Lung (tissue), 12 donors: ENCODE data around the gene ATP1B1. TPM values are rescaled to one million over a fixed set of nuclear protein-coding genes. Genes with fewer than 3 reads are reported as not detected.
"Not testable (repeated sequence)": the region's sequence is repeated elsewhere in the genome, so short reads cannot be mapped to it uniquely, and the experiment has no call there.

Source experiments
- ATAC-seq: fragments of 200-7000 bp; cut with Tn5 transposase; one replicate; pipeline ENCODE4 v1.9.1; 2020; ENCODE audit warnings: moderate number of reproducible peaks; ENCODE audit not compliant: insufficient read depth, low FRiP score
- DNase-seq, 3 donors: peaks; one replicate each; pipeline ENCODE4 v3.0.0-alpha.2; 2013 to 2017
- H3K27ac ChIP-seq, 2 donors: one replicate each; pipeline ENCODE4 v1.5.1; 2013; ENCODE audit warnings: mild to moderate bottlenecking in 2 of 2, moderate library complexity in 2 of 2, control low read depth in 1 of 2, inconsistent platforms in 1 of 2, low read depth in 1 of 2, low read length in 1 of 2
- H3K27me3 ChIP-seq, 3 donors: one replicate each; pipeline ENCODE4 v1.5.1; 2013; ENCODE audit warnings: low read length in 2 of 3; ENCODE audit not compliant: control insufficient read depth in 3 of 3, insufficient read depth in 3 of 3
- H3K36me3 ChIP-seq, 4 donors: one replicate each; pipeline ENCODE4 v1.5.1; 2013; ENCODE audit warnings: low read length in 4 of 4, mild to moderate bottlenecking in 1 of 4, moderate library complexity in 1 of 4; ENCODE audit not compliant: control insufficient read depth in 4 of 4, insufficient read depth in 4 of 4
- H3K4me1 ChIP-seq, 5 donors: one replicate each; pipeline ENCODE4 v1.5.1; 2013; ENCODE audit warnings: low read length in 5 of 5, mild to moderate bottlenecking in 2 of 5, moderate library complexity in 1 of 5; ENCODE audit not compliant: control insufficient read depth in 5 of 5, insufficient read depth in 5 of 5
- H3K4me3 ChIP-seq: one replicate; pipeline ENCODE4 v1.5.1; 2013; ENCODE audit warnings: mild to moderate bottlenecking, control low read depth, moderate library complexity
- H3K9ac ChIP-seq, 2 donors: one replicate each; pipeline ENCODE4 v1.5.1; 2013; ENCODE audit warnings: low read length in 2 of 2, control low read depth in 1 of 2; ENCODE audit not compliant: insufficient read depth in 1 of 2
- H3K9me3 ChIP-seq, 4 donors: one replicate each; pipeline ENCODE4 v1.5.1; 2013; ENCODE audit warnings: low read length in 3 of 4, mild to moderate bottlenecking in 1 of 4, moderate library complexity in 1 of 4; ENCODE audit not compliant: control insufficient read depth in 4 of 4, insufficient read depth in 3 of 4
- CTCF ChIP-seq: IDR thresholded peaks from 2 replicates; pipeline ENCODE4 v1.5.1; 2012; ENCODE audit warnings: mild to moderate bottlenecking; ENCODE audit errors: control extremely low read depth, extremely low read depth
- WGBS, 2 donors: extraction: QIAGEN DNeasy Blood & Tissue Kit; methylation state at CpG; one replicate each; pipeline ENCODE4 v1.1.7; 2013; 5-methylcytosine and 5-hydroxymethylcytosine counted together
- polyA plus RNA-seq, 2 donors: library from polyadenylated mRNA; stranded (reverse); fragments of 200-250 nt; gene quantifications; one replicate each; pipeline ENCODE4 v1.2.1, GENCODE V29; 2013
- total RNA-seq, 2 donors: library from RNA; depleted of rRNA in 1 of 2; stranded (reverse); fragments of >200 nt in 1 of 2; gene quantifications; one replicate each; pipeline ENCODE4 v1.2.1, GENCODE V29; 2014 to 2021
- donor health status: control.
- donor health status: control.
- donor health status: Bipolar disorder and iron deficiency.
- donor health status: healthy.
- donor health status: DM: yes; HTN: yes; CAD: no.

The ATP1B1 gene
- total and polyA plus RNA-seq, 4 donors: 105 to 226 (median 167) TPM

DNA sequence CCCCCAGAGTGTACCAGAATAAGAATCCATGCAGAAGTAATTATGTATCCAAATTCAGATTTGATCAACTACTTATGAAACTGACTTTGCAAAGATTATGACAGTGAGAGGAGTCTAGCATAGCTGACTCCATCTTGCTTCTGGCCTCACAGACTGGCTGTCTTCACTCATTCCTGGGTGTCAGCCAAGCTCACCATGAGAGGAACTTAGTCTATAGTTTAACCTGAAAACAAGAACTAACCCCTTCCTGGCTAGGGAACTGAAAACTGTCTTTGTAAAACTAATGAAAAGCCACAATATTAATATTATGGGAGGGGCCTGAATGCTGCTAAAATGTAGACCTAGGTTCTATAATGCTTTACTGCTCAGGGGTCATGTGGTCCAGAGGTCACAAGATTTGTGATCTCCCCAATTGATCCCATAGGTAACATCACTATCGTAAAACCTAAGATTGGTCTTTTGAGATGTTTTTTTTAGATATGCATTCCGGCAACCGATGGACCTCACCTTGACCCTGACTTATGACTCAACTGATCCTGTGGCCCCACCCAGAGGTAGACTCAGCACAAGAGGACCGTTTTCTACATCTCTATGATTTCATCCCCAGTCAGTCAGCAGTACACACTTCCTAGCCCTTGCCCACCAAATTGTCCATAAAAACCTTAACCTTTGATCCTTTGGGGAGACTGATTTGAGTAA lies 55.2 kb downstream of the ATP1B1 start:
- Histone ChIP-seq H3K9me3 (no peaks in the 10 kb centered on the region), H3K9ac (no peak overlapping the region), H3K4me1 (peaks cover 0 to 4% (median 0%) of the 10 kb centered on the region in 5 donors), H3K36me3 (peaks cover 0 to 3% (median 0%) of the 10 kb centered on the region in 4 donors), H3K27me3 (no peaks in the 10 kb centered on the region), H3K4me3 (no peak overlapping the region), H3K27ac (peak overlapping the region in 1 of 2 donors; percentile 26)
- no peak for ATAC-seq
- WGBS, 2 donors: 88 to 92% methylated on average over 4 of the region's 4 CpGs
- peak in 1 of 3 donors; percentile 6 for DNase-seq
- no peak for TF ChIP-seq CTCF

DNA sequence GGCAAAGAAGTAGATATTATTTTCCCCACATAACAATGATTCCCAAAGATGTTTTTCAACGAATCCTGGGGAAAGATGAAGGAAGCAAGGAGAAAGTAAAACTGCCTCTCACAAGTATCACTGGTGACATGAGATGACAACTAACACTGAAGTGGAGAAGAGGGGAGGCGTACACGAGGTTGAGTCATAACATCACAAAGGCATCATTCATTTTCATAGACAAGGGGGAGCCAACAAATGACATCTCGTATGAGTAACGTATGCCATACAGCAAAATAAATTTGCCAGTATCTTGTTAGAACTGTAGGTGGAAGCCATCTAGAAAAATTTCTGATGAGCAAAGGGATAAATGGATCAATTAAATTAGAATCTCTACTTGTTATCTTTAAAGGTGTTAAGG lies 56.6 kb downstream of the ATP1B1 start:
- no peak for ATAC-seq
- H3K36me3 ChIP-seq: peaks cover 0 to 3% (median 0%) of the 10 kb centered on the region in 4 donors
- no peak for TF ChIP-seq CTCF
- WGBS, 2 donors: 79 to 80% methylated on average over 5 of the region's 5 CpGs
- no peak for DNase-seq
- H3K9ac ChIP-seq: no peak overlapping the region
- H3K4me1 ChIP-seq: peaks cover 0 to 4% (median 0%) of the 10 kb centered on the region in 5 donors
- no peaks in the 10 kb centered on the region for H3K9me3 ChIP-seq
- H3K27ac ChIP-seq: no peak overlapping the region
- no peaks in the 10 kb centered on the region for H3K27me3 ChIP-seq
- no peak overlapping the region for H3K4me3 ChIP-seq

GRCh38 chr1:169175461-169175860 lies 69.0 kb downstream of the ATP1B1 start:
- ATAC-seq: no peak
- Histone ChIP-seq H3K27ac (no peak overlapping the region), H3K36me3 (no peaks in the 10 kb centered on the region), H3K4me3 (no peak overlapping the region), H3K27me3 (no peaks in the 10 kb centered on the region), H3K4me1 (no peaks in the 10 kb centered on the region), H3K9me3 (no peaks in the 10 kb centered on the region), H3K9ac (no peak overlapping the region)
- no peak for DNase-seq
- no peak for TF ChIP-seq CTCF
- WGBS, 2 donors: 82 to 89% methylated on average over 2 of the region's 2 CpGs

DNA sequence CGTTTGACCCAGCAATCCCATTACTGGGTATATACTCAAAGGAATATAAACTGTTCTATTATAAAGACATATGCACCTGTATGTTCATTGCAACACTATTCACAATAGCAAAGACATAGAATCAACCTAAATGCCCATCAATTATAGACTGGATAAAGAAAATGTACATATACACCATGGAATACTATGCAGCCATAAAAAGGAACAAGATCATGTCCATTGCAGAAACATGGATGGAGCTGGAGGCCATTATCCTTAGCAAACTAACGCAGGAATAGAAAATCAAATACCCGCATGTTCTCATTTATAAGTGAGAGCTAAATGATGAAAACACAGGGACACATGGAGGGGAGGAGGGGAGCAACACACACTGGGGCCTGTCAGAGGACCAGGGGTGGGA lies 72.9 kb downstream of the ATP1B1 start:
- 94 to 98% methylated on average over 3 of the region's 3 CpGs for WGBS, 2 donors
- DNase-seq, H3K4me1 ChIP-seq, H3K4me3 ChIP-seq, H3K36me3 ChIP-seq, ATAC-seq, H3K27ac ChIP-seq, H3K9me3 ChIP-seq, H3K9ac ChIP-seq, H3K27me3 ChIP-seq: not testable (repeated sequence)
